ENCODE measurements around the gene WWOX.
A peak's percentile ranks its signal among the peaks of the same experiment; 100 is the strongest.

WWOX gene

GRCh38 chr16:78392585-78393195 is 293.2 kb downstream of the WWOX start:
- DNase-seq (no peak), ATAC-seq (ENCODE audit: insufficient read depth, low read depth) (no peak)
- H3K9me3 ChIP-seq (ENCODE audit: insufficient read depth, low read length, severe bottlenecking) = peaks cover 5% of the 10 kb centered on the region
- no peak overlapping the region for H3K9ac ChIP-seq (ENCODE audit: low read depth, low read length)
- H3K4me2 ChIP-seq (ENCODE audit: insufficient read depth, low read length) = no peak overlapping the region
- H3K27ac ChIP-seq (ENCODE audit: low read length) = no peak overlapping the region
- no peaks in the 10 kb centered on the region for H4K20me1 ChIP-seq (ENCODE audit: insufficient read depth, low read length)
- no peaks in the 10 kb centered on the region for H3K79me2 ChIP-seq (ENCODE audit: insufficient read depth, low read length)
- H3K4me3 ChIP-seq (ENCODE audit: low read depth in 1 of 2, low read length in 2 of 2) = no peak overlapping the region
- no peak overlapping the region for H2AFZ ChIP-seq (ENCODE audit: low read depth, low read length)
- H3K36me3 ChIP-seq (ENCODE audit: insufficient read depth, low read length) = peaks cover 4% of the 10 kb centered on the region; the same call in 1 of the 2 replicates
- no peaks in the 10 kb centered on the region for H3K4me1 ChIP-seq (ENCODE audit: insufficient read depth, low read length)
- TF ChIP-seq EZH2 (IDR thresholded peaks at IDR 0.05; ENCODE audit: borderline replicate concordance, low read depth, low read length, severe bottlenecking) (no peak), CTCF (IDR thresholded peaks at IDR 0.05; ENCODE audit: borderline replicate concordance, extremely low read depth, low read length, poor library complexity, severe bottlenecking) (no peak)
- H3K27me3 ChIP-seq (ENCODE audit: insufficient read depth, low read length, poor library complexity) = no peaks in the 10 kb centered on the region

- no peak for TF ChIP-seq CTCF (IDR thresholded peaks at IDR 0.05; ENCODE audit: borderline replicate concordance, extremely low read depth, low read length, poor library complexity, severe bottlenecking)
- no peak for TF ChIP-seq EZH2 (IDR thresholded peaks at IDR 0.05; ENCODE audit: borderline replicate concordance, low read depth, low read length, severe bottlenecking)
- ATAC-seq (ENCODE audit: insufficient read depth, low read depth) (no peak), DNase-seq (no peak)
- H3K27me3 ChIP-seq (ENCODE audit: insufficient read depth, low read length, poor library complexity) = no peaks in the 10 kb centered on the region
- H3K4me1 ChIP-seq (ENCODE audit: insufficient read depth, low read length) = no peaks in the 10 kb centered on the region
- peaks cover 5% of the 10 kb centered on the region for H3K9me3 ChIP-seq (ENCODE audit: insufficient read depth, low read length, severe bottlenecking)
- no peak overlapping the region for H3K9ac ChIP-seq (ENCODE audit: low read depth, low read length)
- H3K4me2 ChIP-seq (ENCODE audit: insufficient read depth, low read length) = no peak overlapping the region
- no peaks in the 10 kb centered on the region for H3K79me2 ChIP-seq (ENCODE audit: insufficient read depth, low read length)
- no peak overlapping the region for H2AFZ ChIP-seq (ENCODE audit: low read depth, low read length)
- H3K27ac ChIP-seq (ENCODE audit: low read length) = no peak overlapping the region
- H3K4me3 ChIP-seq (ENCODE audit: low read depth in 1 of 2, low read length in 2 of 2) = no peak overlapping the region
- H4K20me1 ChIP-seq (ENCODE audit: insufficient read depth, low read length) = no peaks in the 10 kb centered on the region
- H3K36me3 ChIP-seq (ENCODE audit: insufficient read depth, low read length) = no peaks in the 10 kb centered on the region
Observed at GRCh38 chr16:78395035-78395434, 295.6 kb downstream of the WWOX start.

GRCh38 chr16:78396046-78396445 is 296.6 kb downstream of the WWOX start:
- H3K9ac ChIP-seq (ENCODE audit: low read depth, low read length) = no peak overlapping the region
- H3K27me3 ChIP-seq (ENCODE audit: insufficient read depth, low read length, poor library complexity) = no peaks in the 10 kb centered on the region
- no peak overlapping the region for H3K27ac ChIP-seq (ENCODE audit: low read length)
- no peaks in the 10 kb centered on the region for H3K36me3 ChIP-seq (ENCODE audit: insufficient read depth, low read length)
- no peak overlapping the region for H3K4me3 ChIP-seq (ENCODE audit: low read depth in 1 of 2, low read length in 2 of 2)
- no peaks in the 10 kb centered on the region for H4K20me1 ChIP-seq (ENCODE audit: insufficient read depth, low read length)
- H3K79me2 ChIP-seq (ENCODE audit: insufficient read depth, low read length) = no peaks in the 10 kb centered on the region
- TF ChIP-seq EZH2 (IDR thresholded peaks at IDR 0.05; ENCODE audit: borderline replicate concordance, low read depth, low read length, severe bottlenecking) = no peak
- TF ChIP-seq CTCF (IDR thresholded peaks at IDR 0.05; ENCODE audit: borderline replicate concordance, extremely low read depth, low read length, poor library complexity, severe bottlenecking) = peak; percentile 32
- no peaks in the 10 kb centered on the region for H3K4me1 ChIP-seq (ENCODE audit: insufficient read depth, low read length)
- H2AFZ ChIP-seq (ENCODE audit: low read depth, low read length) = no peak overlapping the region
- H3K9me3 ChIP-seq (ENCODE audit: insufficient read depth, low read length, severe bottlenecking) = peaks cover 5% of the 10 kb centered on the region
- DNase-seq (no peak), ATAC-seq (ENCODE audit: insufficient read depth, low read depth) (no peak)
- no peak overlapping the region for H3K4me2 ChIP-seq (ENCODE audit: insufficient read depth, low read length)
